BLaER1 treated with 17β-estradiol and CSF1 and Interleukin-3, amounts not matched to agents 10 nM and 100 nM (cell line): ENCODE measurements around the gene AGAP1.

ENCODE experiments used
- H3K27ac ChIP-seq, 11 experiments: shearing (Covaris generic); formaldehyde crosslinking; 2 replicates each; pipeline ENCODE4 v1.8.1; 2022
- H3K27me3 ChIP-seq, 11 experiments: shearing (Covaris generic); formaldehyde crosslinking; 2 replicates each; pipeline ENCODE4 v1.8.1; 2022
- H3K36me3 ChIP-seq, 11 experiments: shearing (Covaris generic); formaldehyde crosslinking; 2 replicates each; pipeline ENCODE4 v1.8.1; 2022
- H3K4me1 ChIP-seq, 10 experiments: shearing (Covaris generic); formaldehyde crosslinking; 2 replicates each; pipeline ENCODE4 v1.8.1; 2022
- H3K4me2 ChIP-seq, 11 experiments: shearing (Covaris generic); formaldehyde crosslinking; 2 replicates each; pipeline ENCODE4 v1.8.1; 2022
- H3K4me3 ChIP-seq, 10 experiments: shearing (Covaris generic); formaldehyde crosslinking; 2 replicates each; pipeline ENCODE4 v1.8.1; 2022
- H3K9ac ChIP-seq, 11 experiments: shearing (Covaris generic); formaldehyde crosslinking; 2 replicates each; pipeline ENCODE4 v1.8.1; 2022
- H3K9me3 ChIP-seq, 11 experiments: shearing (Covaris generic); formaldehyde crosslinking; replicated peaks in 1 of 11; 2 replicates each; pipeline ENCODE4 v1.8.1; 2022
- H4K20me1 ChIP-seq, 11 experiments: shearing (Covaris generic); formaldehyde crosslinking; 2 replicates each; pipeline ENCODE4 v1.8.1; 2022
- Cebpa-rat ChIP-seq, 11 experiments: shearing (Covaris generic); IDR thresholded peaks; 2 replicates each; pipeline ENCODE4 v1.8.1; 2022

AGAP1 gene

DNA sequence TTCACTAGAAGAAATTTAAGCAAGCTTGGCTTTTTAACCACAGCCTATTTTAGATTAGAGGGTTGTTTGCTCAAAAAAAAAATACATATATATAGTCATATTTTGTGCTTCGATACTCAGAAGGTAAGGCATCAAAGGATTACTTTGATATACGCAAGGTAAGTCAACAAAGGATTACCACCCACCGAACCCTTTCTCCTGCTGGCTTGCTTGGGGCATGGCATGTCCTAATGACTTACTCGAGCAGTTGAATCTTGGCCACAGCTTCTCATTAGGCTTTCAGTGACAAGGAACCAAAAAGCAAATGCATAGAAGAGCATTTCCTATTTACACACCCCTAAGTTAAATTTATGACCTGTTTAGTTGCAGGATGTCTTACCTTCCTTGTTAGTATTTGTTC lies 295.7 kb downstream of the AGAP1 start:
- Histone ChIP-seq H3K9me3 (no peaks in the 10 kb centered on the region), H4K20me1 (peaks cover 0 to 6% (median 0%) of the 10 kb centered on the region in 11 experiments; a peak in 3 of 22 replicates), H3K4me1 (peaks cover 0 to 7% (median 0%) of the 10 kb centered on the region in 10 experiments; a peak in 3 of 20 replicates), H3K9ac (no peak overlapping the region), H3K4me3 (no peak overlapping the region), H3K4me2 (no peak overlapping the region), H3K27ac (no peak overlapping the region), H3K36me3 (peaks cover 0 to 43% (median 26%) of the 10 kb centered on the region in 11 experiments; a peak in 16 of 22 replicates), H3K27me3 (no peaks in the 10 kb centered on the region)
- TF ChIP-seq Cebpa-rat (IDR thresholded peaks at IDR 0.05) = no peak

DNA sequence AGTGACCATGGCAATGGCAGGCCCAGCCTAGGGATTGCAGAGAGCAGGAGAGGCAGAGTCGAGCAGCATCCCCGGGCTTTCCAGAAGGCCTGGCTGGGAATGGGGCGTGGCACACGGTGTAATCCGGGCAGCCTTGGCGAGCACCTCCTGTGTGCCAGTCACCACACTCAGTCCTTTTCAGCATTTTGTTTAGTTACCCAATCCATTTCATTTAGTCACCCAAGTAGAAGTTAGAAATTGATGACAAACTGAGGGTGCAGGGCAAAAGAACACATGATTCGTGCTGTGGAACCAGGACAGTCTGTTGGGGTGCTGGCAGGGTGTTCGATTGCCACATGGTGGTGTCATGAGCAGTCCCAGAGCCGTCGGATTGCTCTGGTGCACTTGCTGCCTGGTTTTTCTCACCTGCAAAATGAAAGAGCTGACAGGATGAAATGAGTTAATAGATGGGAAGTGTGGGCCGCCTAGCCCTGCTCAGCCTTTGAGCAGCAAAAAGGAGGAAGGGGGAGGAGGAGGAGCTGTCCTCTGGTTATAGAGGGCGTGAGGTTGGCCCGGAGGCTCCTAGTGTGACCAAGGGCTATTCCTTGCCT lies 299.4 kb downstream of the AGAP1 start:
- no peaks in the 10 kb centered on the region for H3K27me3 ChIP-seq
- peaks cover 7 to 37% (median 17%) of the 10 kb centered on the region in 11 experiments; a peak in 20 of 22 replicates for H3K36me3 ChIP-seq
- no peak overlapping the region for H3K9ac ChIP-seq
- peaks cover 0 to 6% (median 0%) of the 10 kb centered on the region in 11 experiments; a peak in 4 of 22 replicates for H4K20me1 ChIP-seq
- H3K9me3 ChIP-seq = no peaks in the 10 kb centered on the region
- H3K4me3 ChIP-seq = no peak overlapping the region
- TF ChIP-seq Cebpa-rat (IDR thresholded peaks at IDR 0.05) = no peak
- no peaks in the 10 kb centered on the region; a peak in 1 of 20 replicates for H3K4me1 ChIP-seq
- no peak overlapping the region for H3K27ac ChIP-seq
- no peak overlapping the region for H3K4me2 ChIP-seq

GRCh38 chr2:235799281-235799680 lies 305.4 kb downstream of the AGAP1 start:
- H3K36me3 ChIP-seq = peaks cover 38 to 65% (median 59%) of the 10 kb centered on the region in 11 experiments
- H3K4me3 ChIP-seq = no peak overlapping the region
- H4K20me1 ChIP-seq = no peaks in the 10 kb centered on the region; a peak in 1 of 22 replicates
- peaks cover 0 to 21% (median 10%) of the 10 kb centered on the region in 11 experiments; a peak in 14 of 22 replicates for H3K9me3 ChIP-seq
- no peak overlapping the region for H3K4me2 ChIP-seq
- no peak overlapping the region for H3K9ac ChIP-seq
- no peaks in the 10 kb centered on the region for H3K27me3 ChIP-seq
- TF ChIP-seq Cebpa-rat (IDR thresholded peaks at IDR 0.05) = no peak
- H3K4me1 ChIP-seq = 0 out of 20 replicates have a peak, but pooled peaks cover 0 to 4% (median 0%) of the 10 kb centered on the region in 10 experiments
- no peak overlapping the region for H3K27ac ChIP-seq

- no peak for TF ChIP-seq Cebpa-rat (IDR thresholded peaks at IDR 0.05)
- Histone ChIP-seq H3K4me2 (no peak overlapping the region), H3K27ac (no peak overlapping the region)
These were observed 308.7 kb downstream of the AGAP1 start for GRCh38 chr2:235802542-235802941.

GRCh38 chr2:235803028-235803427 lies 309.2 kb downstream of the AGAP1 start:
- Histone ChIP-seq H3K4me2 (no peak overlapping the region), H3K27me3 (no peaks in the 10 kb centered on the region), H3K4me1 (0 out of 20 replicates have a peak, but pooled peaks cover 0 to 4% (median 0%) of the 10 kb centered on the region in 10 experiments), H3K27ac (no peak overlapping the region), H3K9me3 (peaks cover 0 to 21% (median 10%) of the 10 kb centered on the region in 11 experiments; a peak in 14 of 22 replicates), H4K20me1 (peaks cover 0 to 7% (median 0%) of the 10 kb centered on the region in 11 experiments; a peak in 1 of 22 replicates), H3K4me3 (no peak overlapping the region), H3K9ac (no peak overlapping the region), H3K36me3 (peaks cover 44 to 87% (median 72%) of the 10 kb centered on the region in 11 experiments)
- no peak for TF ChIP-seq Cebpa-rat (IDR thresholded peaks at IDR 0.05)

More at GRCh38 chr2:235802542-235802941, 308.7 kb downstream of the AGAP1 start:
- Histone ChIP-seq H3K27me3 (no peaks in the 10 kb centered on the region), H3K4me1 (0 out of 20 replicates have a peak, but pooled peaks cover 0 to 4% (median 0%) of the 10 kb centered on the region in 10 experiments), H3K36me3 (peaks cover 45 to 87% (median 72%) of the 10 kb centered on the region in 11 experiments), H4K20me1 (peaks cover 0 to 6% (median 0%) of the 10 kb centered on the region in 11 experiments; a peak in 1 of 22 replicates), H3K9me3 (peaks cover 0 to 21% (median 10%) of the 10 kb centered on the region in 11 experiments; a peak in 14 of 22 replicates), H3K4me3 (no peak overlapping the region), H3K9ac (no peak overlapping the region)

- TF ChIP-seq Cebpa-rat (IDR thresholded peaks at IDR 0.05) = no peak
- Histone ChIP-seq H4K20me1 (peaks cover 0 to 7% (median 0%) of the 10 kb centered on the region in 11 experiments; a peak in 2 of 22 replicates), H3K9ac (no peak overlapping the region), H3K9me3 (peaks cover 0 to 21% (median 10%) of the 10 kb centered on the region in 11 experiments; a peak in 14 of 22 replicates), H3K27me3 (no peaks in the 10 kb centered on the region), H3K27ac (no peak overlapping the region), H3K4me2 (no peak overlapping the region), H3K4me1 (0 out of 20 replicates have a peak, but pooled peaks cover 0 to 2% (median 0%) of the 10 kb centered on the region in 10 experiments), H3K36me3 (peaks cover 34 to 87% (median 72%) of the 10 kb centered on the region in 11 experiments), H3K4me3 (no peak overlapping the region)
These were observed 310.8 kb downstream of the AGAP1 start for GRCh38 chr2:235804676-235805075.

DNA sequence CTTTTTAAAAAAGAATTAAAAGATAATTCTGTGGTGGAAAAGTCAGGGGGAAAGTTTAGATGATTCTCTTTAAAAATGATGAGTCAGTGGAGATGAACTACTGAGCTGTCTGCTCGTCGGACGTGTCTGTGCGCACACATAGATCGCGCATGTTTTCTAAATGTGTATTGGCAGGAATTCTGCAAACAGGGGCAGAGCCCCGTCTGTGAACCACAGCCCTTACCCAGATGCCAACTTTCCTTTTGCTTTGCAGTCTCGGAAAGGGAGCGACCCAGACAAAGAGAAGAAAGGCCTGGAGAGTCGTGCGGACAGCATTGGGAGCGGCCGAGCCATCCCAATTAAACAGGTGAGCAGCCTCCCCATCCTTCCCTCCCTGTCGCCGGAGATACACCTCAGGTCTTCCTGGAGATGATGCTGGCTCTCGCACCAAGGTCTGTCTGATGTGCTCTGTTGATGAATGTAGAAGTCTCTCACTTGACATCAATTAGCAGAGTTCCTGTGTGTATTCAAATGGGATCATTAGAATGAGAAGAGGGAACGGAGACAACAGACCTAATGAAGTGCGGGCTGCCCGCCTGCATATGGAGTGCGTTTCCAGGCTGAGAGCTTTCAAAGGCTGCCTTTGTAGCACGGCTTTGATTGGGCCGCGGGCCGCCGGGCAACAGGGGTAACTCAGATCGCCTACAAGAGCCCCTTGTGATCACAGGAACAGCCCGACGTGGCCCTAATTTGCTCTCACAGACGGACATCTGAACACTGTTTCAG lies 313.3 kb downstream of the AGAP1 start:
- no peak overlapping the region for H3K27ac ChIP-seq
- H3K4me2 ChIP-seq = no peak overlapping the region
- H3K36me3 ChIP-seq = peaks cover 29 to 87% (median 72%) of the 10 kb centered on the region in 11 experiments; a peak in 21 of 22 replicates
- no peaks in the 10 kb centered on the region for H3K4me1 ChIP-seq
- peaks cover 0 to 7% (median 5%) of the 10 kb centered on the region in 11 experiments; a peak in 11 of 22 replicates for H3K9me3 ChIP-seq
- no peak overlapping the region for H3K4me3 ChIP-seq
- no peak overlapping the region for H3K9ac ChIP-seq
- peaks cover 0 to 7% (median 0%) of the 10 kb centered on the region in 11 experiments; a peak in 3 of 22 replicates for H4K20me1 ChIP-seq
- no peak for TF ChIP-seq Cebpa-rat (IDR thresholded peaks at IDR 0.05)
- no peaks in the 10 kb centered on the region for H3K27me3 ChIP-seq

DNA sequence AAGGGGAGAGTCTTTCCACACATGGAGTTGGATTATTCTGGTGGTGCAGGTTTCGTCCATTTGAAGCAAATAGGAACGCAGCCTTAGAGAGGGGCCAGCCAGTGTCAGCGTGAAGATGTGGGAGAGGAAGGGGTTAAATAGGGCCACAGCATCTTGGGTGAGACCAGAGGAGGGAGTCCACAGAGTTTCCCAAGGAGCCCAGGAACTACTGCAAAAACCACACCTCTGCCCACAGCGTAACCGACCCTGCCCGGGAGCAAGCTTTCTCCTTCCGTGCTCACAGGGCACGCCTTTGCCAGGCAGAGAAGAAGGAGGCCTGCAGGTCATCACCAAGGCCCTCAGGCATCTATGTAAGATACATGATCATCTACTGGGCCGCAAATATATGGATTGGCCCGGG lies 314.5 kb downstream of the AGAP1 start:
- H3K36me3 ChIP-seq = peaks cover 33 to 90% (median 81%) of the 10 kb centered on the region in 11 experiments; a peak in 21 of 22 replicates
- H4K20me1 ChIP-seq = peaks cover 0 to 7% (median 0%) of the 10 kb centered on the region in 11 experiments; a peak in 3 of 22 replicates
- no peaks in the 10 kb centered on the region for H3K9me3 ChIP-seq
- H3K4me2 ChIP-seq = no peak overlapping the region
- no peak overlapping the region for H3K4me3 ChIP-seq
- H3K27me3 ChIP-seq = no peaks in the 10 kb centered on the region
- no peak overlapping the region for H3K9ac ChIP-seq
- TF ChIP-seq Cebpa-rat (IDR thresholded peaks at IDR 0.05) = no peak
- no peak overlapping the region for H3K27ac ChIP-seq
- H3K4me1 ChIP-seq = no peaks in the 10 kb centered on the region

DNA sequence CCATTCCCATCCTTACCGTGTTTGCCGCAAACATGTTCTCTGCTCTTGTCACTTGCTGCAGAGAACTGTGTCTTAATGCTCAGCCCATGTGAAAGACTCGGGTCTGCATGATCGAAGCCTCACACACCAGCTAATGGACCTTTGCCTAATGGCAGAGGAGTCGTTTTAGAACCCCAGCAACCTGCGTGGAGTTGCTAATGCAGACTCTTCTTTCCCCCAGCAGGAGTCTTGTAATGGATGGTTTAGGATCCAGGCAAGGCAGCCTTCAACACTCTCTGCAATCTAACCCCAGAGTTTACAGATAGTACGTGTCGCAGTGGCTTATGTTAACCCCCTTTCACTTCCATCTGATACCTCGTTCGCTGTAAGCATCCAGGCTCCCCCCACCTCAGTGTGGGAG lies 316.4 kb downstream of the AGAP1 start:
- Histone ChIP-seq H3K4me2 (no peak overlapping the region), H3K27ac (no peak overlapping the region), H3K36me3 (peaks cover 33 to 100% (median 91%) of the 10 kb centered on the region in 11 experiments; a peak in 21 of 22 replicates), H3K27me3 (no peaks in the 10 kb centered on the region), H3K9ac (no peak overlapping the region), H3K4me3 (no peak overlapping the region), H3K4me1 (no peaks in the 10 kb centered on the region), H3K9me3 (no peaks in the 10 kb centered on the region), H4K20me1 (peaks cover 0 to 7% (median 0%) of the 10 kb centered on the region in 11 experiments; a peak in 3 of 22 replicates)
- no peak for TF ChIP-seq Cebpa-rat (IDR thresholded peaks at IDR 0.05)
